Muscle layer of colon (tissue), 2 donors: Measurements from ENCODE around the gene KIF21B.

Experiments used
- H3K27ac ChIP-seq: one replicate; pipeline ENCODE4 v1.7.0; 2013; ENCODE audit warnings: low read depth, mild to moderate bottlenecking, low read length, moderate library complexity
- H3K27me3 ChIP-seq, 2 donors: one replicate each; pipeline ENCODE4 v1.7.0; 2013; ENCODE audit warnings: low read length in 2 of 2, mild to moderate bottlenecking in 2 of 2; ENCODE audit not compliant: insufficient read depth in 2 of 2, control insufficient read depth in 1 of 2
- H3K36me3 ChIP-seq: one replicate; pipeline ENCODE4 v1.7.0; 2013; ENCODE audit warnings: mild to moderate bottlenecking, low read length; ENCODE audit not compliant: insufficient read depth
- H3K4me1 ChIP-seq: one replicate; pipeline ENCODE4 v1.7.0; 2013; ENCODE audit warnings: mild to moderate bottlenecking, low read length; ENCODE audit not compliant: insufficient read depth
- H3K4me3 ChIP-seq, 2 donors: one replicate each; pipeline ENCODE4 v1.7.0; 2013; ENCODE audit warnings: low read length in 2 of 2, low read depth in 1 of 2, mild to moderate bottlenecking in 1 of 2, moderate library complexity in 1 of 2
- H3K9ac ChIP-seq: one replicate; pipeline ENCODE4 v1.7.0; 2013; ENCODE audit warnings: low read length
- H3K9me3 ChIP-seq: one replicate; pipeline ENCODE4 v1.7.0; 2013; ENCODE audit warnings: mild to moderate bottlenecking, low read length
- donor health status: abdominal sarcoma.
- donor health status: Adenocarcinoma of cecum.

The KIF21B gene

DNA sequence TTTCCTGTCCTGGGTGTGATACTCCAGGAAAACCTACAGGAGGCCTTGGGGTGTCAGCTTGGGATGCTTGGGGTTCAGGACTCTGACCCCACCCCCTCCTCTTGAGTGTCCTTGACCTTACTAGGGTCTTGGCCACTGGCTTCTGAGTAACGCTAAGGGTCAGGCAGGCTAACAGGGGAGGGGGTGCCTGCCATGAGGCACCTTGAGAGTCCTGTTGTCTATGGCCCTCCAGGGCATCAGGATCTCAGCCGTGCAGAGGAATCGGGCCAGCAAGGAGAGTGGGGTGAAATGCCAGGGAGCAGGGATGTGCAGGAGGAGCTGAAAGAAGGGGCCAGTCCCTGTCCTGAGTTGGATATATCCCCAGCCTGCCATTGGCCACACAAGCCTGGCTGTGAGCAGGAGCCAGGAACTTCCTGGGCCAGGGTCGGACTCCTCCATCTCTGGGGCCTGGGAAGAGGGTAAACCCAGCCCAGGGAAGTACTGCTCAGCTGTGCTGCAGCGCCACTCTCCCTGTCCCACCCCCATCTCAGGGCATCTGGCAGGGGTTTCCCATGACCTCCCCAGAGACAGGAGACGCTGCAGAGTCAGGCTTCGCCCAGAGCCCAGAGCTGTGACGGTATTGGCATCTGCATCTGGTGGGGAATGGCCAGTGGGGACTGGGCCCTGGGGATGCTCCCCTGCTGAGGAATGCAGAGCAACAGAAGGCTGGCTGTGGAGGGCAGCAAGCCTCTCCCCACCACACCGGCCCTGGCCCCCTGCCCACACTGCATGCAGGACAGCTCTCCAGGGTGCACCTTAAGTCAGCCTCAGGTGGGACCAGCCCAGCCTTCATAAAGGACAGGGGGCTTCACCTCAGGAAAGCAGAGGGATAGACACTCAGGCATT, 6.3 kb downstream of the KIF21B start:
- H3K4me1 ChIP-seq = peaks cover 8% of the 10 kb centered on the region
- no peaks in the 10 kb centered on the region for H3K9me3 ChIP-seq
- no peak overlapping the region for H3K27ac ChIP-seq
- no peak overlapping the region for H3K9ac ChIP-seq
- H3K36me3 ChIP-seq = no peaks in the 10 kb centered on the region
- H3K4me3 ChIP-seq = no peak overlapping the region
- peaks cover 4 to 23% of the 10 kb centered on the region in 2 donors for H3K27me3 ChIP-seq

DNA sequence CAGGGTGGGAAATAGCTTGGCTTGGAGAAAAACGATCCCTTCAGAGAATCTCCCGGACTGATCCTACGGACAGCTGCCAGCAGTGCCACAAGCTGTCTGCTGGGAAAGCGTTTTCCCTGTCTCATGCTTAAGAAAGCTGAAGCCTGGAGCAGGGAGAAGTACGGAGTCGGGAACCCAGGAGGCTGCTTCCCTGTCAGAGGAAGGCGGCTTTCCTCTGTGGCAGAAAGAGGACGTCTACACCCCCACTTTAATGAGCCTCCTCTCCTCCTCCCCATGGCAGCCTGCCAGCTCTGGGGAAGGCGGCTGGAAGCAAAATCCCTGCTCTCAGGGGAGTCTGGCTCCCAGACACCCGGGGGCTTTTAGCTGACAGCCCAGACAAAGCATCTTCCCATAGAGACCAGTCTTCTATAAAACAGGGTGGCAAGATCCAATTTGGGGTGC, 7.3 kb downstream of the KIF21B start:
- Histone ChIP-seq H3K9ac (no peak overlapping the region), H3K27ac (no peak overlapping the region), H3K4me3 (no peak overlapping the region), H3K9me3 (no peaks in the 10 kb centered on the region), H3K27me3 (peaks cover 4 to 14% of the 10 kb centered on the region in 2 donors), H3K36me3 (no peaks in the 10 kb centered on the region), H3K4me1 (peaks cover 8% of the 10 kb centered on the region)

DNA sequence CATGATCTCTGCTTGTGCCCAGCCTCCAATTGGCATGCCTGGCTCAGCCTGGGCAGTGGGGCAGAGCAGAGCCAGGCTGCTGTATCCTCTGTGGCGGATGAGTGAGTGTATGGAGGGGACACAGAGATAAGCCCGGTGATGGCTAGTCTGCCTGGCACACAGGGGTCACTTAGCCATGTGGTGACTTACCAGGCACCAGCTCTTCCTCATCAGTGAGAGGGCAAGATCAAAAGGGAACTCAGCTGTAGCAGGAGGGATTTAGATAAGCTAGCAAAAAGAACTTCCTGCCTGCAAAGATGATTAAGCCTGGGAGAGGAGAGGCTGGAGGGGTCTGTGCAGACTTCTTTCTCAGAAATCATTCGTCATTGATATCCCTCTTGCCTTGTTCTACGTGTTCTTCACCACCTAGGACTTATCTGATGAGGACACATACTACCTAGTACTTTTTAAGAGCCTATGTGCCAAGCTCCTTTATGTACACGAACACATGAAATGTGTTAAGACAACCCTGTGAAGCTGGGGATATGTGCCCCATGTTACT, 7.9 kb downstream of the KIF21B start:
- Histone ChIP-seq H3K27ac (no peak overlapping the region), H3K9me3 (no peaks in the 10 kb centered on the region), H3K36me3 (no peaks in the 10 kb centered on the region), H3K4me1 (peaks cover 8% of the 10 kb centered on the region), H3K4me3 (no peak overlapping the region), H3K27me3 (peaks cover 4 to 12% of the 10 kb centered on the region in 2 donors), H3K9ac (no peak overlapping the region)

DNA sequence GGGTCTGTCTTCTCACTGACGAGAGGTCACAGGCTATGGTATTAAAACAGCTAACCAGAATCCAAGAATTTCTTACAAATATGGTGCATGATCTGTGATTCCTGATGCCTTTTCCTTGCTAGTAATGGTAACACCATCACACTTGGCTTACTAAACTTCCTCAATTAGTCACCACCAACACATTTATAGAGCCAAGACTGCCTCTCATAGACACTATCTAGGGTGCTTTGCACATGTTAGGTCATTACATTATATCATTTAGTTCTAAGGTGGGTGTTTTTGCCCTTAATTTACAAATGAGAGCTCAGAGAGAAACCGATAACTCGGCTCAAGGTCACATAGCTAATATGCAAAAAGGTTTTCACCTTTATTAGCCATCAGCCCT, 8.7 kb downstream of the KIF21B start:
- Histone ChIP-seq H3K27me3 (peaks cover 4 to 16% of the 10 kb centered on the region in 2 donors), H3K4me3 (no peak overlapping the region), H3K9me3 (no peaks in the 10 kb centered on the region), H3K36me3 (no peaks in the 10 kb centered on the region), H3K4me1 (peaks cover 8% of the 10 kb centered on the region), H3K9ac (no peak overlapping the region), H3K27ac (no peak overlapping the region)

DNA sequence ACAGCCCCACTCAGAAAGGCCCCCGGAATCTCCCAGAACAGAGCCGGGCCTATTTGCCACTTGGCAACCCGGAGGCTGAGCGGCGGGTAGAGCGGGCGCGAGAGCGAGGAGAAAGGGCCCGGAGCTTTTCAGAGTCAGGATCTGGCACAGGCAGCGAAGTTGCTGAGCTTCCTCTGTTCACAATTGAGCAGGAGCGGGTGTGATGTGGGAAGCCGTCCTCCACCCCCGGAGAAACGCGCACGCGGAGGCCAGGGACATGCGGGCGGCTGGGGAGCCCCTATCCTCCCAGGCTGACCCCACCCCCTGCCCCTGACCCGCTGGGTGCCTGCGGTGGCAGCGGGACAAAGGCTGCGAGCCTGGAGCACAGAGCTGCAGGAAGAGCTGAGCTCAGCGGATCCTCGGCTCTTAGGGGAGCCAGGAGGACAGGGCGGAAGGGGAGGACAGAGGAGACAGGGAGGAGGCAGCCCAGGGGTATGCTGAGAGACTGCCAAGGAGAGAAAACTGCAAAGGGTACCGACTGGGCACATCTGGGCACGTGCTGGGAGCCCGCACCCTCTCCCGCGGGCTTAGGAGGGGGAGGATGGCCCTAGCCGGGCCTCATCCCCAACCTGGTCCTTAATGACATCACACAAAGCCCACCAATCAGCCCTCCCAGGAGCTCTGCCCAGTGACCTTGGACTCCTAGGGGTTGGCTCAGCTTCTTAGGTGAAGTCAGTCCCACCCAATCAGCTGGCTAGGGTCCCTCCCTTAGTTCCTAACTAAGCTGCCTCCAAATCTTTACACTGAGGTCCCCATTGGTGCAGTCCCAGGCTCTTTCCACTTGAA, 9.3 kb downstream of the KIF21B start:
- Histone ChIP-seq H3K36me3 (no peaks in the 10 kb centered on the region), H3K4me1 (peaks cover 8% of the 10 kb centered on the region), H3K9me3 (no peaks in the 10 kb centered on the region), H3K27ac (no peak overlapping the region), H3K27me3 (peaks cover 4 to 16% of the 10 kb centered on the region in 2 donors), H3K9ac (no peak overlapping the region), H3K4me3 (no peak overlapping the region)

DNA sequence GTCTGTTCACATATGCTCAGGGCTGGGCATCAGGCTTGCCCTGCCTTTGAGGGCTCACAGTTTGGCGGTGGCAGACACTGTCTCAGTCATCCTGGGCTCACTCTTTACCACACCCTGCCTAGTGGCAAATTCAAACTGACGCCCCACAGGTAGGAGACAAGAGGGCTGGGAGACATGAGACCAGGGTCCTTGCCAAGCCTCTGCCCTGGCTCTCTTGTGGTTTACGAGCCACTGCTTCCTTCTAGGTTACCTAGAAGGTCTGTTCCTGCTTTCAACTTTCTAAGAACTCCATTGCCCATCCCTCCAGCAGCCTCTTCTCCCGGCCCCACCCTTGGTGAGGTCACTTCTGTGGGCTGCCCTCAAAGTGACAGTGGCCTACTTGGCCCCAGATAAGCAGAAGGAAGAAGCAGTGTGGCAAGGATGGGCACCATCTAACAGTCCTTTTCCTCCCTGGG, 10.5 kb downstream of the KIF21B start:
- no peaks in the 10 kb centered on the region for H3K36me3 ChIP-seq
- H3K9me3 ChIP-seq = no peaks in the 10 kb centered on the region
- H3K4me3 ChIP-seq = no peak overlapping the region
- H3K9ac ChIP-seq = no peak overlapping the region
- peaks cover 8% of the 10 kb centered on the region for H3K4me1 ChIP-seq
- H3K27ac ChIP-seq = no peak overlapping the region
- H3K27me3 ChIP-seq = peaks cover 4 to 20% of the 10 kb centered on the region in 2 donors

DNA sequence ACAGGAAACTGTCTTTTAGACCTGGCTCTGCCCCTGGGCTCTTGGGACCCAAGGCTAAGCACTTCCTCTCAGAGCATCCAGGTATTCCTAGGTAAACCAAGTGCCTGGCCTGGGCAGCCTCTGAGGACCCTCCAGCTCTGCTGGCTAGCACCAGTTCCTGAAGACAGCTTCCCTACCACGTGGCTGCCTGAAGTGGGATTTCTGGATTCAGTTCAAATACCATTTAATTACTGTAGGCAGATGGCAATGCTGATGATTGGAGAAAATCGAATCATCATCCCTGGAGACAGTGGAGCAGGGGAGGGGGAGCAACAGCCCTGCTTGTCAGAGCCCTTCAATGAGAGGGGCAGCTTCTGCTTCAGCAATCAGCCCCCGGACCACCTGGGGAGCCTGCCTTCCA, 11.9 kb downstream of the KIF21B start:
- H3K4me3 ChIP-seq = no peak overlapping the region
- H3K27me3 ChIP-seq = peaks cover 4 to 21% of the 10 kb centered on the region in 2 donors
- H3K9ac ChIP-seq = no peak overlapping the region
- H3K36me3 ChIP-seq = no peaks in the 10 kb centered on the region
- no peak overlapping the region for H3K27ac ChIP-seq
- H3K4me1 ChIP-seq = peaks cover 6% of the 10 kb centered on the region
- H3K9me3 ChIP-seq = no peaks in the 10 kb centered on the region

DNA sequence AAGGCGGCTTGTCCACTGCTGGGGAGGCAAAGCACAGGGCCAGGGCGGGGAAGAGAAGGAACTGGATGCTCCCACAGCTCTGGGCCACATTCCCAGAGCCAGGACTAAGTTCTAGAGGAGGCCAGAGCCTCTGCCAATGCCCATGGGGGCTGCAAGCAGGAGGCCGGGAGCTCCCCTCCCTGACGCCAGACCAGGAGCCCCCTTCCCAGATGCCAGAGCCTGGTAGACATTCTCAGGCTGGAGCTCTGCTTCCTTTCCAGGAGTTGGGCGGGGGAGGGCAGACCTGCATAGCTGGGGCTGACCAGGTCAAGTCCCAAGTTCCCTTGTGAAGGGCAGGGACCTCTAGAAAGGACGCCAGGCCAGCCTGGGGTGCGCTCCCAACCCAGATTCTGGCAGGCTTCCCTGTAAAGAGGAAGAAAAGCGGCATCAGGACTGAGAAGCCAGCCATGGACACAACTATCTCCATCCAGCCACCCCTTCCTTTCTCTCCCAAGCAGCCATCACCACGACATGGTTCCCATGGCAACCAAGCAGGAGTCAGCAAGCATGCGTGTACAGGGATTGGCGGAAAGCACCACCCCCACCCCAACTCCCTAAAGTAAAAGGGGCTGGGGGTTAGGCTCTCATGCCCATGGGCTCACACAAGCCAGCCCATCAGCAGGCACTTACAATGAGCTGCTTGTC, 13.4 kb downstream of the KIF21B start:
- Histone ChIP-seq H3K4me1 (no peaks in the 10 kb centered on the region), H3K27me3 (peaks cover 4 to 21% of the 10 kb centered on the region in 2 donors), H3K9me3 (no peaks in the 10 kb centered on the region), H3K36me3 (no peaks in the 10 kb centered on the region), H3K27ac (no peak overlapping the region), H3K9ac (no peak overlapping the region), H3K4me3 (no peak overlapping the region)

DNA sequence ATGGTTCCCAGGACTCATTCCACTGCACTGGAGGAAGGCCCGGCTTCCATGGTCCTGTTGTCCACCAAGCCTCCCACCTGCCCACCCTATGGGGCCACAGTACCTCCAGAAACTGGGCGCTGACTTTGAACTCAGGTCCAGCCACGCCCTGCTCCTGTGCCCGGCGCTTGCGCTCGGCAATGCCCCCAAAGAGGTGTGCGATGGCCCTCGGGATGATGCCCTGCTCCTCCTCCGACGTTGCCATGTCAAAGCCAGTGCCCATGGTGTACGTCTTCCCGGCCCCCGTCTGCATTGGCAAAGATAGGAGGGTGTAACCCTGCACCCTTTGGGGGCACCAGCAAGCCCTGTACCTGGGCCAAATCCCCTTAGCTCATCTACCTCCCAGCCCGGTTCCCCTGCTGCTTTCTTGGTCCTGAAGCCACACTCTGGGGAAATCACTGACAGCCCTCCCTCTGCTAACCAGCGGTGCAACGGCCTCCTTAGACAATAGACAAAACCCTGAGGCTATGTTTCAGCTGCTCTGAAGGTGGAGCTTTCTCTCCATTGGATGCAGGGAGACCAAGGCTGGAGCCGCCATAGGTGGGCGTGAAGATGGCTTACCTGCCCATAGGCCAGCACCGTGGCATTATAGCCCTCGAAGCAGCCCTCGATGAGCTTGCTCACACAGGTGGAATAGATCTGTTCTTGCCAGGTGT, 14.7 kb downstream of the KIF21B start:
- no peak overlapping the region for H3K4me3 ChIP-seq
- no peaks in the 10 kb centered on the region for H3K4me1 ChIP-seq
- no peak overlapping the region for H3K27ac ChIP-seq

DNA sequence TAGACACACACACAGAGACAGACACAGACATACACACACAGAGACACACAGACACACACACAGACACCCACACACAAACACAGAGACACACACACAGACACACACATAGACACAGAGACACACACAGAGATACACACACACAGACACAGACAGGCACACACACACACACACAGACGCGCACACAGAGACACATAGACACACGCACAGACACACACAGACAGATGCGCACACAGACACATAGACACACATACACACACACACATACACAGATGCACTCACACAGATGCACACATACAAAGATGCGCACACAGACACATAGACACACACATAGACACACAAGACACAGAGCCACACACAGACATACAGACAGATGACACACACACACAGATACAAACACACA, 16.0 kb downstream of the KIF21B start:
- no peak overlapping the region for H3K9ac ChIP-seq
- H3K36me3 ChIP-seq = no peaks in the 10 kb centered on the region
- no peaks in the 10 kb centered on the region for H3K9me3 ChIP-seq
- peaks cover 0 to 9% of the 10 kb centered on the region in 2 donors for H3K27me3 ChIP-seq
- no peak overlapping the region for H3K4me3 ChIP-seq
- no peak overlapping the region for H3K27ac ChIP-seq
- H3K4me1 ChIP-seq = no peaks in the 10 kb centered on the region

More for the DNA sequence above, 14.7 kb downstream of the KIF21B start:
- H3K36me3 ChIP-seq = no peaks in the 10 kb centered on the region
- no peak overlapping the region for H3K9ac ChIP-seq
- H3K27me3 ChIP-seq = peaks cover 4 to 13% of the 10 kb centered on the region in 2 donors
- no peaks in the 10 kb centered on the region for H3K9me3 ChIP-seq
